HG03280 (cell line): ENCODE data around the gene TRIO.
"Not testable (repeated sequence)": the region's sequence is repeated elsewhere in the genome, so short reads cannot be mapped to it uniquely, and the experiment has no call there.

Source experiments
- ATAC-seq: cut with Tn5 transposase; IDR thresholded peaks from one replicate; pipeline ENCODE4 v1.9.1; 2021; ENCODE audit warnings: mild to moderate bottlenecking, moderate library complexity; ENCODE audit not compliant: unreplicated experiment

Gene TRIO

DNA sequence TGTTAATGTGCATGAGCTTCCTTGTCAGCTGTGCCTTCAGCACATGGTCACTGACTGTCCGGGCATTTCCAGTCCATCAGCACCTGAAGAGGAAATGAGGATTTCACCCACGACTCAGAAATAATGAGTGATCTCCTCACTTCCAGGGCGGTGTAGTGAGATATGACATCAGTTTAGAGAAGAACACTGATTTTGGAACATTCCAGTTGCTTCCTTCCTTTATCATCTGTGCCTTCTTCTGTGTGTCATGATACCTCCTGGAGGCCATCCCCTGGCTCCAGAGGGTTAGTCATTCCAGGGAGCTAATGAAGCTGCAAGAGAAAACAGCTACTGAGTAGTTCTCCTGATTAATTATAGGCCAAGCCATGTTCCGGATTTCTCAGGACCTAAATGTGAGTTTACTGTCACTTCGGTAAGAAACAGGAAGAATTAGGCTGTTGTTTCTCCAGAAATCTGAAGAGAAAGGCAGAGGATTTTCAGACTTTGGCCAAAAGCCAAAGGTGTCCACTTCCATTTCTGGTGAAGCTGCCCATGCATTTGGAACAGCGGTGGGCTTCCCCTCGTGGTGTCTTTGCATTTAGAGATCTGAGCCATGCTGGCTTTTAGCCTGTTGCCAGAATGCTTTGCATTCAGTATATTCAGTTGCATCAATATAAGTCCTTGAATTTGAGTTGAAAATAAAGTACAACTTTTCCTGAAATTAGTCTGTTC is 277.1 kb downstream of the TRIO start:
- no peak for ATAC-seq

DNA sequence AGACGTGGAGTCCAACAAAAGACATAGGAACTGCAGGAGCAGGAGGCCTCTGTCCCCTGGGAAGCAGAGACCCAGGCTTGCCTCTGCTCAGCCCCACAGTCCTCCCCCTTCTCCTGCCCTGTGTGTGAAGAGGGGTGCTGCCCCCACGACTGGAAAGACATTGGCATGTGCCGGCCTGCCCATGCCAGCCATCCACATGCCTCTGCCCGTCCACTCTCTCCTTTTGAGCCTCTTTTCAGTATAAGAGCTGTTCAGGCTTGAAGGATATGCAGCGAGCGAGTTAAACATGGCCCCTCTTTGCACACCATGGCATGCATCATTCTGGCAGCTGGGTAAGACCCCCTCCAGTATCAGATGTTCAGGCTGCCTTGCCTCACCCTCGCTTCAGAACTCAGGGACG is 278.7 kb downstream of the TRIO start:
- no peak for ATAC-seq

DNA sequence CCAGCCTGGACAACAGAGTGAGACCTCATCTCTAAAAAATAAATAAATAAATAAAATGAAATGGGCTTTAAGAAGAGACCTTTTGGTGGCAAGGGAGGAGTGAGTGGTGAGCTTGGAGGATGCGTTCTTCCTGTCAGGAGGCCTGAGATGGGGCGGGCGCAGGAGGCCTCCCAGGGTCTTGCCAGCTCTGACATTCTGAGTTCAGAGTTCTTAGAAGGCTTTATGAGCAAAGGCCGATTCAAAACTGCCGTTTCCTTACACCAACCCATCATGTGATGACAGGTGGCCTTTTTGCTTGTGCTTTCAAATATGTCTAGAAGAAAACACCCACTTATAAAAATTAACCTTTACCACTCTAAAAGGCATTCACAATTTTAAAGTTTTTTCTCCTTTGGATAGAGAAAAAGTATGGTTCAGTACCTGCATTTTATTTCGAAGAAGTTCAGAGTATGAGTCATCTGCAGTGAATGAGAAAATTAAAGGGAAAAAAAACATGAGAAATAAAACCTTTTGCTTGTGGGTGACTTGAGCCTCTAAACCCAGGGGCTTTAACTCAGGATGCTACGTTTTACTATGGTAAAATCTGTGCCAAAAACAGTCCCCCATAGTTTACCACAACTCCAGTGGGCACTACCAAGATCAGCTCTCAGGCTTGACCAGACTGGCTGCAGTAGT is 281.0 kb downstream of the TRIO start:
- no peak for ATAC-seq

DNA sequence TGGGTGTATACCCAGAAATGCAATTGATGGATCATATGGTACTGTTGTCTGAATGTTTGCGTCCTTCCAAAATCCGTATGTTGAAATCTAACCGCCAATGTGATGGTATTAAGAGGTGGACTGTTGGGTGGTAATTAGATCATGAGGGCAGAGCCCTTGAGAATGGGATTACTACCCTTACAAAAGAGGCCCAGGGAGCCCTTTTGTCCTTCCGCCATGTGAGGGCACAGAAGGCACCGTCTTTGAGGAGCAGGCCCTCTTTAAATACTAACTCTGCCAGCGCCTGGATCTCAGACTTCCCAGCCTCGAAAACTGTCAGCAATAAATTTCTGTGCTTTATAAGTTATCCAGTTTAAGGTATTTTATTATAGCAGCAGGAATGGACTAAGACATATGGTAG is 282.4 kb downstream of the TRIO start:
- no peak for ATAC-seq

DNA sequence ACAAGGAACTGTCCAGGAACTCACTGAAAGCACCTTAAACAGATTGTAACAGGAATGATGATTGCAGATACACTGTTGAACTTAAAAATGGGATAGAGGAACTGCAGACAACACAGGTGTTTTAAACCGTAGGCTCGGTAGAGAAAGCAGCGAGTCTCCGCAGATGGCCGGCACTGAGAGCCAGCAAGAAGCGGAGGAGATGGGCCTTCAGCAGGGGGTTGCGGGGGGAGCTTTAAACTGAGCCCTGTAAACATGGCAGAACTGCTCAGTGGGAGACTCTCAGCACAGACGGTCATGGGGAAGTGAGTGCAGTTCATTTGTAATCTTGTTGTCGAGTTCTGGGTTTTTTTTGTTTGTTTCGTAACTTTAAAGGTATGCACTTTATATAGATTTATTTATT is 283.4 kb downstream of the TRIO start:
- no peak for ATAC-seq

DNA sequence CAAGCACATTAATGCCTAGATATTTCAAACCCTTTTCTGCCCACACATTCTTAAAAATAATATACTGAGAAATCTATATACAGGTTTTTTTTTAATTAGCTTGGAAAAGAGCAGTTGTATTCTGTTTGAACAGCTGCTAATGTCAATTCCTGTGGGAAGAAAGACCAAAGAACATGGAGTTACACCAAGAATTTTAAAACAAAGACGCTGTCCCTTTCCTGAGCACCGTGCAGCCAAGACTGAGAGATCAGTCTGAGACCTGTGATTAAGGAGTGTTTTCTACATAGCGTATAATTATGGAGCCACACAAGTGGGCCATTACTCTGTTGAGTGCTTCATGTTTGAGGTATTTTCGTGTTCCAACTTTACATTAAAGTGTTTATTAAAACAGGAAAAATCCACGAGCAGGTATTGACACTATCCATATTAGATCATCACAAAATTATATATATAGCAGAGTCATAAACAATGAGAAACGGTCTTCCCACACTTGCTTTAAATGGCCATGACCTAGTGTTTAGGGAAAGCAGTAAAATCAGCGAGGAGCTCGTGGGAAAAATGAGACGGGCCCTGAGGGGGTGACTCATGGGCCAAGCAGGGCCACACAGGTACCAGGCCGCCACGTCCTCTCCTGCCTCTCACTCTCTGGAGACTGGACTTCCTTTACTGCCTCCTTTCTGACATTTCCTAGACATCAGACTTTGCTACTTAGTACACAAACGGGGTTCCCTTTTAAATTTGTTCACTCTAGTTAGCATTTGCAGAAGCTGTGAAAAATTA is 285.4 kb downstream of the TRIO start:
- no peak for ATAC-seq

DNA sequence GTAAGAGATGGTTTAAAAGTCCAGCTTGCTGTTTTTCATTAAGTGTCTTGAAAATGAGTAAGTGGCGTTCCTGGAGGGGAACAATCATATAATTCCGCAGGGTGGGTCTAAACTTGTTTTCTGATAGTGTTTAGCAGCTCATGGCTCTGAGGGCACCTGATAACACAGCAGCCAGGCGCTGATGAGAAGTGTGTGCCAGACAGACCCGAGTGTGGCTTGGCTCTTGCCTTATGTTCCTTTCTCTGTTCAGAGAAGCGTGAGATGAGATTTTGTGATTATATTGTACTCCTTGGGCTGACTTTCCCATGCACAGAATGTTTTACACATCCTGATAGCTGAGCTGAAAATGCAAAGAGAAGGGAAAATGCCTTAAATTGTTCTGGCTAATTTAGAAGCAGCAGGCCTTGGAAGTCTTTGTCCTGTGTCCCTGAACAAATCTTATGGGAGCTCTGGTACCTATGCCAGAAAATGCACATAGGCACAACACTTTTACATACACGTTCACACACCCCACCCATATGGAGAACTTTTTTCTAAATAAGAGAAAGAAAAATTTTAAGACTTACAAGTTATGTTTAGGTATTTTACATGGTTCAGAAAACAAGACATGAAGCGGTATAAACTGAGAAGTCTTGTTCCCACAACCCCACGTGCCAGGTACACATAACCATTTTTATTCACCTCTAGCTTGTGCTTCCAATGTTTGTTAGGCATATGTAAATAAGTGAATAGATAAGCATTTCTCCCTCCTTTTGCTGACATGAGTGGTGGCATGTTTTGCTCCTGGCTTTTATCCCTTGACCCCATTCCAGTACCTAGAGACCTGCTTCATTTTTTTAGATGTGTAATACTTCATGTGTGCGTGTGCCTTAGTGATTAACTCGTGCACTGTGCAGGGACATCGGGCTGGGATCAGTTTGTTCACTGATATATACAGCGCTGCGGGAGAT is 286.2 kb downstream of the TRIO start:
- ATAC-seq = no peak

DNA sequence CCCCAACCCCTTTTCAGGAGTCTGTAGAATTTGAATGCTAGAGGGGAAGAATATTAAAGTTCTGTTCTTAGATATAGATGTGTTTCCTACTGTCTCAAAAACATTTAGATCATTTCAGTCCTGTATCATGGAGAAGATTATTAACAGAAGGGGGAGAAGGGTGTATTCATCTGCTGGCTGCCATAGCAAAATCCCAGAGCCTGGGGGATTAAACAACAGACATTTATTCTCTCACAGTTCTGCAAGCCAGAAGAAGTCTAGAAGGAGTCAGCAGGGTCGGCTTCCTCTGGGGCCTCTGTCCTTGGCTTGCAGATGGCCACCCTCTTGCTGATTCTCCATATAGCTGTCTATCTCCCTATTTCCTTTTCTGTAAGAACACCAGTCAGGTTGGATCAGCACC is 288.4 kb downstream of the TRIO start:
- no peak for ATAC-seq

DNA sequence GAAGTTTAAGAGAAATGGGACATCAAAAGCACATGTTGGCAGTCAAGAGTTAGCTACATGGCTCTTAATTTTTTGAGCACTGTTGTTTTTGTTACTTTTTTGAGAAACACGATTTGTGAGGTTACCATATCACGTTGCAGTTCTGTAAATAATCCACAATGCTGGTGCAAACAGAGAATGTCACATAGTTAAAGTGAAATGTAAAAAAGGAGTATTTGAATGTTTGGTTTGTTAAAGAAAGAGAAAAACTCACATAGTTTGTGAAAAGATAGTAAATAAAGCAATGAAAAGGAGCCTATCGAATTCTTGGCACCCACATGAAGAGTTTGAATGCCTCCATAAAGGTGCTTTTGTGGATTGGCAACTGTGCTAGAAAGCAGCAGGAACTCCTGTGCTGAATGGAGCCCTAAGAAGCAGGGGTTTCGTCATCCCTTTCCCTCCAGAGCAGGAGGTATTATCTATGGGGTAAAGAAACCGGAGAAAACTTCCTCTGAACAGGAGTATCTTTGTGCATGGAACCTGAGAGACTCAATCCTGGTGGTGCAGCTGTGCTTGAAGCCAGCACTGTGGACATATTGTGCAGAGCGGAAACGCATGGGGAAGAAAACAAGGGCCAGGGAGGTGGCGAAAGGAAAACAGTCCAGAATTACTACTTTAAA is 289.9 kb downstream of the TRIO start:
- no peak for ATAC-seq

DNA sequence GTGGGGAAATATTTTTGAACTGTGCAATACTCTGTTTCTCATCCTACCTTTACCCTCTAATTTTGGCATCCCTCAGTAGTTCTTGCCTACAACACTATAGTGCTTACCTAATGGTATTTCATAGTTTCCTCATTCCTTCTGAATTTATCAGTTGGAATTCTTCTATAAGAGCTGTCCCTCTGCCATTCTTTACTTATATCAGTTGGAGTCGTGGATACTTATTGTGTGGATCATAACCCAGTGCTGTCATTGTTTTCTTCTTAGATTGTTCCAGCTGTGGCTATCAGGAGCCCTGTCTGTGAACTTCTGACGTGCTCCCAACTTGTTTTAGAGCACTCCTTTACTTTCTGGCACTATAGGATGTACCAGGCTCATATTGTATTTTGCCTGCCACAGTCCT is 292.3 kb downstream of the TRIO start:
- ATAC-seq = no peak

DNA sequence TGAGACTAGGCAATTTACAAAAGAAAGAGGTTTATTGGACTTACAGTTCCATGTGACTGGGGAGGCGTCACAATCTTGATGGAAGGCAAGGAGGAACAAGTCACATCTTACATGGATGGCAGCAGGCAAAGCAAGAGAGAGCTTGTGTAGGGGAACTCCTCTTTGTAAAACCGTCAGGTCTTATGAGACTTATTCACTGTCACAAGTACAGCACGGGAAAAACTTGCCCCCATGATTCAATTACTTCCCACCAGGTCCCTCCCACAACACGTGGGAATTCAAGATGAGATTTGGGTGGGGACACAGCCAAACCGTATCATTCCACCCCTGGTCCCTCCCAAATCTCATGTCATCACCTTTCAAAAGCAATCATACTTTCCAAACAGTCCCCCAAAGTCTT is 293.0 kb downstream of the TRIO start:
- not testable (repeated sequence) for ATAC-seq

DNA sequence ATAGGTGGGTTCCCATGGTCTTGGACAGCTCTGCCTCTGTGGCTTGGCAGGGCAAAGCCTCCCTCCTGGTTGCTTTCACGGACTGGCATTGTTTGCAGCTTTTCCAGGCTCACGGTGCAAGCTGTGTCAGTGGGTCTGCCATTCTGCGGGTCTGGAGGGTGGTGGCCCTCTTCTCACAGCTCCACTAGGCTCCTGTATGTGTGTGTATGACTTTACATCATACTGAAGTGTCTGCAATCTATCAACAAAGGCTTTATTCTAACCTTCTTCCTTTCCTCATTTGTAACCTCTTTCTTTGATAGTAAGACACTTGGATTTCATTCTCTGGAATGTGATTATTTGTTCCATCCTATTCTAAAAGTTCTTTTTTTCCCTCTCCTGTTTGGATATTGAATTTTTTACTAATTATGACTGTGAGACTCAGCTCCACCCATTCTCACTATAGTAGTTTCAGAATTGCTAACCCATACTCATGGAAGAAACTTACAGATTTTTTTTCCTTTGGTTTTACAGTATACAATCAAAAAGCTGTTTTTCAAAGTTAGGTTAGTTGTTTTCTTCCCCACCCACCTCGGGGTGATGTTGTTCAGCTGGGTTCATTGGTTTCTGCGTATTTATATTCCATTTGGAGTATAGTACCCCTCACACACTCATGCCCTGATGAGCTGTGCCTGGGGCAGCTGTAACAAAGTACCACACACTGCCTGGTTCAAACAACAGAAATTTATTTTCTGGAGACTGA is 293.8 kb downstream of the TRIO start:
- ATAC-seq = no peak

DNA sequence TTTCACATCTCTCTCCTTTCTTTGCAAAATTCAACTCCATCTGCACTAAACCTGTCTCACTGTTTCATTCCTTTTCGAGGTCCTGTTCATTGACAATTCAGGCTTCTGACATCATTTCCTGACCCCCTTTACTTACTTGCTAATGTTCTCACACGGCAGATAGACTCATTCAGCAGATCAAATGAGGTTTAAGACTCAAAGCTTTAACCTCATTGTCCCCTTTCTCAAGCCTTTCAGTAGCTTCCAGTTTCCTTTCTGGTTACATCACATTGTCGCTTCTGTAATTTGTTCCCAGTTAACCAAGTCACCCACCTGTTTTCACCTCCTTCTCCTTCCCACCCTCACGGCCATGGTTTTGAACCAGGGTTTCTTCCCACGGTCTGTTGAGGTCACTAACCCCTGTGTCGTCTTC is 295.1 kb downstream of the TRIO start:
- ATAC-seq = no peak

DNA sequence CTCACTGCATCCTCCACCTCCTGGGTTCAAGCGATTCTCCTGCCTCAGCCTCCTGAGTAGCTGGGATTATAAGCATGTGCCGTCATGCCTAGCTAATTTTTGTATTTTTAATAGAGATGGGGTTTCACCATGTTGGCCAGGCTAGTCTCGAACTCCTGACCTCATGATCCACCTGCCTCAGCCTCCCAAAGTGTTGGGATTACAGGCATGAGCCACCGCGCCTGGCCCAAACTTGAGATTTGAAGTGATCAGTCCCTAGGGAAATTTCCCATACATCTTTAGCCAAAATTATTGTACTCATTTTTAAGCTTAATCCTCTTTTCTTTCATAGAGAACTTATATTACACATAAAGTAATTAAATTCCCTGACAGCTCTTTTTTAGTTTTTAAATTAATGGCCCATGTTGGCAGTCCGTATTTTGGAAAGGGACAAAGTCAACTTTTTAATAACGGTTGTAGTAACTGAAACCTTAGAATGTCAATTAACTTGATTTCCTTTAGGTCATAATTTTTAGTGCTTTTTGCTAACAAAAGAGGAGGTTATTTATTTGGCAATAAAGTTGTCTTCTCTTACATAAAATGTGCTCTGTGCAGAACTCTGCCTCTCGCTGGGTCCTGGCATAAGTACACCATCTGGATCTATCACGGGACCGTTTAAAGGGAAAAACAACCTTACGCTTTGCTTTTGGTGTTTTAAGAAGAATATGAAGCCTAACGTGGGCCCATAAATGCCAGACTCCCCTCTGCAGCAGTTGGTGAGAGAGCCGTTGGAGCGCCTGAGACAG is 296.1 kb downstream of the TRIO start:
- ATAC-seq = no peak

DNA sequence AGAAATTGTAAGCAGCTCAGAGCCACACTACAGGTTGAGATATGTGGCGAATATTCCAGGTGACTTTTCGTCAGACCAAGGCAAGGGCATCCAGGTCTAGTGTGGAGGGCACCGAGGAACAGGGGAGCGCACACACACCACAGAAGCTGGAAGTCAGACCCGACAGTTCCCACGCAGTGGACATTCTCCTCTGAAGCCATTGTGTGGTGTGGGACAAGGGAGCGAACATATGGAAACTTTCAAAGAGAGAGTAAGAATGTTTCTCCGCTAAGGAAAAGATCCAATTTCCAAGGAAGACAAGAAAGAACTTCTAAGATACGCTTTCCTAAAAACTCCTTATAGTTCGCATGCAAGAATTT is 297.1 kb downstream of the TRIO start:
- no peak for ATAC-seq

DNA sequence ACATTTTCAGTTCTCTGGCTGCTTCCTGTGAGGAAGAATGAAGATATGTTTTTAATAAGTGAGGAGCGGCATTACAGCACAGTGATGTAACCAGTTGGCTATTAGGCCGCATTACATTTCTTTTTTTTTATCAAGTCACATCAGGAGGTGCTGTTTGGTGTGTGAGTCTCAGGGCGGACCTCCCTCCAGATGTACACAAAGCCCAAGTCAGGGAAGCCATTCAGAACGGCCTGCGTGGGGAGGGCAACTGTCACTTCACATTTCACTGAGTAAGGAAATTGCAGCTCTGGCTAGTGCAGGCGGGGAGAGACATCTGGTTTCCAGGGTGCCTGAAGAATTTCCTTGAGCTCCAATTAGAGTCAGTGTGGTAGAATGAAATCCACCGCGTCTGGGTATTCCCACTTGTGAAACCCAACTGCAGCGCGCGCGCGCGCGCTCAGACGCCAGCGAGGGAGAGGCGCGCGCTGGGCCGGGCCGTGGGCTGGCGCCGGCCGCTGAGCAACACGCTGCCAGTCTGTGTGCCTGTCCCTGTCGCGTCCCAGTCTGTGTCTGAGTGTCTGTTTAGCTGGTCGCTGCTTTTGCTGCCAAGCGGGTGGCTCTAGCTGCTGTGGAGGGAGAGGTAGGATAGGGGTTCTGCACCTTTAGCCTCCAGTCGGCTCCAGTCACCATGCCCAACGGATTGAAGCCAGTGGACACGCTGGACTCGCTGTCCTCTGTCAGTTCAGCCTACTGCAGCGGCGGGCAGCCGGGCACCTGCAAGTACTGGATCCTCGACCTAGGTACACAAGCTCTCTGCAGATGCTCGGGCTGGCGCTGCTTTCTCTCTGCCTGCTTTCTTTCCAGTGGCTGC is 297.7 kb downstream of the TRIO start:
- ATAC-seq = no peak

DNA sequence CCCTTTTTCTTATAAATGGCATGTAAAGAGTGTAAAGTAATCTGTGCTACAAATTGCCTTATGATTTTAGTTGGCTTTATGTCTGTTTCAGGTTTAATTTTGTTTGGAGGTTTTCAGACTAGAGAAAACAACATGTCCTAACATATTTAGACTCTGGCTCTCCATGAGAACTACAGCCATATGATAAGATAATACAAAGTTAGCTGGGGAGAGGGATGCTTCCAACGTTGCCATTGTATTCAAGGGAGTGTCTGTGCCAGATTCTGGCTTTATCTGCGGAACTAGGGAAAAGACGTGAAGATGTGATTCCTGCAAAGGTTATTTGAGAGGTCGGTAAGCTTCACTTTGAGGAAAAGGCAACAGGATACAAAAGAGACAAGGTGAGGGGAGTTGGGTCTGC is 298.5 kb downstream of the TRIO start:
- no peak for ATAC-seq

DNA sequence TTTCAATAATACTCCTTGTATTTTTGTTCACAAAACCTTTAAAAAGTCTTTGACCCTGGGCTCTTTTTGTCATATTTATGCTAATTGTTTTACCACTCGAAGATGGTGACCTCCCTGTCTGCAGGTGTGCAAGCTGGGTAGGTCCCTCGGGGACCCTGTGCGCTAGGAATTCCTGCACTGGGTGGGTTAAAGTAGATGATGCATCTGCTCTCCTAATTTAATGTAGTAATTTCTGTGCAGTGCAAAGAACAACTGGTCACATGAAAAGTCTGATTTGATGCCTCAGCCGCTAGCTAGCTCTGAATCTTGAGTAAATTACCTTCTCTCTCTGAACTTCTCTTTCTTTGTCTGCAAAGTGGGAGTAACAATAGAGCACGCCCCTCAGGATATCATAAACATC is 299.4 kb downstream of the TRIO start:
- no peak for ATAC-seq
